SK-N-MC (cell line): ENCODE data around the gene CCDC191.

Experiments used
- DNase-seq: peaks from one replicate; pipeline ENCODE4 v3.0.0-alpha.2; 2011; ENCODE audit warnings: low read depth, low spot score
- H3K27ac ChIP-seq: fragments of 200-600 bp; sonication (generic); 2 replicates; pipeline ENCODE4 v1.5.1; 2016; ENCODE audit warnings: mixed run types
- H3K36me3 ChIP-seq: fragments of 200-600 bp; sonication (generic); 2 replicates; pipeline ENCODE4 v1.6.1; 2017; ENCODE audit warnings: antibody characterized with exemption, low read length, mixed read lengths; ENCODE audit not compliant: insufficient read depth
- H3K4me3 ChIP-seq: fragments of 200-600 bp; sonication (generic); 2 replicates; pipeline ENCODE4 v1.5.1; 2016
- H3K9ac ChIP-seq: fragments of 200-600 bp; sonication (generic); 2 replicates; pipeline ENCODE4 v1.8.0; 2017; ENCODE audit warnings: mixed run types, mixed read lengths; ENCODE audit not compliant: insufficient read length
- H3K9me3 ChIP-seq: fragments of 200-600 bp; sonication (generic); 2 replicates; pipeline ENCODE4 v1.6.1; 2017; ENCODE audit warnings: low read depth, mild to moderate bottlenecking, antibody characterized with exemption, low read length, moderate library complexity, mixed read lengths
- EZH2 ChIP-seq: fragments of 200-600 bp; sonication (generic); IDR thresholded peaks from one replicate; pipeline ENCODE4 v1.6.1; 2017; ENCODE audit warnings: antibody characterized with exemption
- FOXP2 ChIP-seq: optimal IDR thresholded peaks from 2 replicates; pipeline ENCODE3; 2011; ENCODE audit warnings: mild to moderate bottlenecking, moderate library complexity; ENCODE audit not compliant: insufficient read depth; ENCODE audit errors: extremely low read length, control extremely low read depth
- POLR2AphosphoS5 ChIP-seq: IDR thresholded peaks from 2 replicates; pipeline ENCODE4 v1.6.1; 2012; ENCODE audit warnings: mild to moderate bottlenecking, low read depth, low read length, borderline replicate concordance

CCDC191 gene

GRCh38 chr3:114071786-114072185 is 15.5 kb upstream of the CCDC191 start:
- no peak overlapping the region for H3K27ac ChIP-seq
- TF ChIP-seq FOXP2, result no peak
- TF ChIP-seq EZH2, result no peak
- no peak for TF ChIP-seq POLR2AphosphoS5
- H3K36me3 ChIP-seq, result peaks cover 89% of the 10 kb centered on the region
- H3K9ac ChIP-seq, result no peak overlapping the region
- H3K9me3 ChIP-seq, result no peaks in the 10 kb centered on the region
- DNase-seq, result no peak
- H3K4me3 ChIP-seq, result no peak overlapping the region

GRCh38 chr3:114068336-114068735 is 12.0 kb upstream of the CCDC191 start:
- DNase-seq, result no peak
- no peak for TF ChIP-seq POLR2AphosphoS5
- no peak for TF ChIP-seq EZH2
- TF ChIP-seq FOXP2, result no peak
- Histone ChIP-seq H3K36me3 (peaks cover 75% of the 10 kb centered on the region), H3K4me3 (no peak overlapping the region), H3K27ac (no peak overlapping the region), H3K9me3 (no peaks in the 10 kb centered on the region), H3K9ac (no peak overlapping the region)

- Histone ChIP-seq H3K9ac (no peak overlapping the region), H3K27ac (no peak overlapping the region), H3K9me3 (no peaks in the 10 kb centered on the region), H3K36me3 (peaks cover 71% of the 10 kb centered on the region), H3K4me3 (no peak overlapping the region)
- TF ChIP-seq EZH2 (no peak), POLR2AphosphoS5 (no peak), FOXP2 (no peak)
- DNase-seq, result no peak
Measured at GRCh38 chr3:114067804-114068203, 11.5 kb upstream of the CCDC191 start.

GRCh38 chr3:114060906-114061655 is 4.8 kb upstream of the CCDC191 start:
- no peak overlapping the region for H3K4me3 ChIP-seq
- TF ChIP-seq FOXP2 (no peak), EZH2 (no peak), POLR2AphosphoS5 (no peak)
- no peak for DNase-seq
- peaks cover 20% of the 10 kb centered on the region for H3K36me3 ChIP-seq
- H3K9ac ChIP-seq, result no peak overlapping the region
- H3K9me3 ChIP-seq, result no peaks in the 10 kb centered on the region
- H3K27ac ChIP-seq, result no peak overlapping the region

- Histone ChIP-seq H3K9ac (no peak overlapping the region), H3K27ac (no peak overlapping the region), H3K9me3 (no peaks in the 10 kb centered on the region), H3K4me3 (peak overlapping the region; percentile 14; the same call in 1 of the 2 replicates), H3K36me3 (peaks cover 6% of the 10 kb centered on the region; the same call in 1 of the 2 replicates)
- DNase-seq, result no peak
- TF ChIP-seq FOXP2 (no peak), POLR2AphosphoS5 (no peak), EZH2 (no peak)
Measured at GRCh38 chr3:114058646-114059045, 2.3 kb upstream of the CCDC191 start.

GRCh38 chr3:114057011-114057347 is 653 bp upstream of the CCDC191 start:
- peak overlapping the region; percentile 51; the same call in 1 of the 2 replicates for H3K27ac ChIP-seq
- TF ChIP-seq POLR2AphosphoS5, result no peak
- TF ChIP-seq EZH2, result no peak
- no peak for TF ChIP-seq FOXP2
- peak overlapping the region; percentile 86 for H3K9ac ChIP-seq
- H3K36me3 ChIP-seq, result peaks cover 6% of the 10 kb centered on the region; the same call in 1 of the 2 replicates
- no peak for DNase-seq
- H3K4me3 ChIP-seq, result peak overlapping the region; percentile 97
- H3K9me3 ChIP-seq, result no peaks in the 10 kb centered on the region

GRCh38 chr3:114052216-114052615 is 4.1 kb downstream of the CCDC191 start:
- TF ChIP-seq EZH2, result no peak
- no peak for TF ChIP-seq FOXP2
- no peak for TF ChIP-seq POLR2AphosphoS5
- Histone ChIP-seq H3K27ac (no peak overlapping the region), H3K4me3 (no peak overlapping the region), H3K36me3 (no peaks in the 10 kb centered on the region), H3K9me3 (no peaks in the 10 kb centered on the region), H3K9ac (no peak overlapping the region)
- DNase-seq, result no peak

- no peak for TF ChIP-seq FOXP2
- no peak for TF ChIP-seq EZH2
- no peak for TF ChIP-seq POLR2AphosphoS5
- no peak for DNase-seq
- no peaks in the 10 kb centered on the region for H3K9me3 ChIP-seq
- H3K9ac ChIP-seq, result no peak overlapping the region
- no peak overlapping the region for H3K4me3 ChIP-seq
- no peaks in the 10 kb centered on the region for H3K36me3 ChIP-seq
- no peak overlapping the region for H3K27ac ChIP-seq
Measured at GRCh38 chr3:114043205-114043604, 13.1 kb downstream of the CCDC191 start.
